ENCODE data around the gene CEP152.

DNA sequence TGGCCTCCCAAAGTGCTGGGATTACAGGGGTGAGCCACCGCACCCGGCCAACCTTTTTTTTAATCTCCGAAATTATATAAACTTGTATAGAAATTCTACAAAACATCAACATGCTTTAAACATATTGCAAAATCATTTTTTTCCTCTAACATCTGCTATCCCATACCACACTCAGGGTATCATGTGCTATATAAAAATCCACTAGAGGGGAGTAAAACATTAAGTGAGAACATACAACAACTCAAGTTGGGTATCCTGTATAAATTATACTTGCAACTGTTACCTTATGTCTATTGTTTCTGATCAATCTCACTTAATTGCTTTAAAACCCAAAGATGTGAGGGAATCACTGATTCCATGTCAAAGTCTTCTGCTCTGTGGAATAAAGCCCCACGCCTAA, 93.4 kb downstream of the CEP152 start:
- TF ChIP-seq EZH2 (IDR thresholded peaks at IDR 0.05; ENCODE audit: insufficient read depth, low read length) = no peak
- TF ChIP-seq, protein P1, sequence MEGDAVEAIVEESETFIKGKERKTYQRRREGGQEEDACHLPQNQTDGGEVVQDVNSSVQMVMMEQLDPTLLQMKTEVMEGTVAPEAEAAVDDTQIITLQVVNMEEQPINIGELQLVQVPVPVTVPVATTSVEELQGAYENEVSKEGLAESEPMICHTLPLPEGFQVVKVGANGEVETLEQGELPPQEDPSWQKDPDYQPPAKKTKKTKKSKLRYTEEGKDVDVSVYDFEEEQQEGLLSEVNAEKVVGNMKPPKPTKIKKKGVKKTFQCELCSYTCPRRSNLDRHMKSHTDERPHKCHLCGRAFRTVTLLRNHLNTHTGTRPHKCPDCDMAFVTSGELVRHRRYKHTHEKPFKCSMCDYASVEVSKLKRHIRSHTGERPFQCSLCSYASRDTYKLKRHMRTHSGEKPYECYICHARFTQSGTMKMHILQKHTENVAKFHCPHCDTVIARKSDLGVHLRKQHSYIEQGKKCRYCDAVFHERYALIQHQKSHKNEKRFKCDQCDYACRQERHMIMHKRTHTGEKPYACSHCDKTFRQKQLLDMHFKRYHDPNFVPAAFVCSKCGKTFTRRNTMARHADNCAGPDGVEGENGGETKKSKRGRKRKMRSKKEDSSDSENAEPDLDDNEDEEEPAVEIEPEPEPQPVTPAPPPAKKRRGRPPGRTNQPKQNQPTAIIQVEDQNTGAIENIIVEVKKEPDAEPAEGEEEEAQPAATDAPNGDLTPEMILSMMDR (IDR thresholded peaks at IDR 0.05; ENCODE audit: insufficient read depth, low read depth, low read length) = peak; percentile 34

All from astrocyte (in vitro differentiated cells and primary cell).